Common myeloid progenitor, CD34-positive (primary cell): ENCODE measurements around the gene NAA50.

ENCODE experiments used
- CTCF ChIA-PET: fragments of 350-600 bp; sonication (Branson Sonifier 250); formaldehyde crosslinking; loops from one replicate; lab custom pipeline; 2021; ENCODE audit warnings: antibody characterized with exemption; lab: Charles Lee
- POLR2A ChIA-PET: fragments of 350-600 bp; sonication (Branson Sonifier 250); formaldehyde crosslinking; loops from one replicate; lab custom pipeline; 2021; ENCODE audit warnings: antibody characterized with exemption; lab: Charles Lee
- DNase-seq, 3 donors: peaks; one replicate each; pipeline versions ENCODE4 v3.0.0 to v3.0.0-alpha.2; 2013
- H3K27ac ChIP-seq, 2 experiments: 1 replicate in 1 of 2; 2 replicates in 1 of 2; pipeline ENCODE4 v1.7.0; 2013; ENCODE audit warnings: inconsistent platforms in 2 of 2, low read length in 2 of 2, mild to moderate bottlenecking in 2 of 2, low read depth in 1 of 2, moderate library complexity in 1 of 2; ENCODE audit not compliant: severe bottlenecking in 2 of 2, insufficient read depth in 1 of 2, poor library complexity in 1 of 2
- H3K27me3 ChIP-seq, 5 experiments: replicated peaks in 2 of 5; 1 replicate in 3 of 5; 2 replicates in 2 of 5; pipeline versions ENCODE4 v1.6.1 to v1.7.0; 2013; ENCODE audit warnings: low read length in 4 of 5, mild to moderate bottlenecking in 2 of 5, moderate library complexity in 2 of 5, inconsistent platforms in 1 of 5; ENCODE audit not compliant: insufficient read depth in 5 of 5, control insufficient read depth in 4 of 5
- H3K36me3 ChIP-seq, 4 experiments: 1 replicate in 2 of 4; 2 replicates in 2 of 4; pipeline versions ENCODE4 v1.6.1 to v1.7.0; 2013; ENCODE audit warnings: low read length in 3 of 4, control low read depth in 1 of 4, mild to moderate bottlenecking in 1 of 4; ENCODE audit not compliant: control insufficient read depth in 4 of 4, insufficient read depth in 4 of 4
- H3K4me1 ChIP-seq, 4 experiments: 1 replicate in 3 of 4; 2 replicates in 1 of 4; pipeline versions ENCODE4 v1.6.1 to v1.7.1; 2013; ENCODE audit warnings: low read length in 3 of 4, mild to moderate bottlenecking in 3 of 4, control low read depth in 1 of 4, inconsistent platforms in 1 of 4, moderate library complexity in 1 of 4; ENCODE audit not compliant: control insufficient read depth in 4 of 4, insufficient read depth in 4 of 4; ENCODE audit errors: control extremely low read depth in 1 of 4
- H3K4me3 ChIP-seq, 7 experiments: 1 replicate in 4 of 7; 2 replicates in 3 of 7; pipeline versions ENCODE4 v1.5.1 to v1.7.0; 2013; ENCODE audit warnings: mild to moderate bottlenecking in 7 of 7, low read length in 6 of 7, moderate library complexity in 6 of 7, inconsistent platforms in 2 of 7, low read depth in 2 of 7, control low read depth in 1 of 7; ENCODE audit not compliant: insufficient read depth in 4 of 7, control insufficient read depth in 1 of 7; ENCODE audit errors: extremely low read depth in 1 of 7
- H3K9me3 ChIP-seq, 5 experiments: 1 replicate in 4 of 5; 2 replicates in 1 of 5; pipeline versions ENCODE4 v1.6.1 to v1.7.1; 2013; ENCODE audit warnings: low read length in 4 of 5, mild to moderate bottlenecking in 2 of 5, inconsistent platforms in 1 of 5, low read depth in 1 of 5, moderate library complexity in 1 of 5; ENCODE audit not compliant: control insufficient read depth in 4 of 5, insufficient read depth in 2 of 5; ENCODE audit errors: control extremely low read depth in 1 of 5
- WGBS: methylation state at CpG from one replicate; pipeline ENCODE4 v1.1.5; 2013; ENCODE audit not compliant: insufficient coverage; 5-methylcytosine and 5-hydroxymethylcytosine counted together

Gene NAA50

DNA sequence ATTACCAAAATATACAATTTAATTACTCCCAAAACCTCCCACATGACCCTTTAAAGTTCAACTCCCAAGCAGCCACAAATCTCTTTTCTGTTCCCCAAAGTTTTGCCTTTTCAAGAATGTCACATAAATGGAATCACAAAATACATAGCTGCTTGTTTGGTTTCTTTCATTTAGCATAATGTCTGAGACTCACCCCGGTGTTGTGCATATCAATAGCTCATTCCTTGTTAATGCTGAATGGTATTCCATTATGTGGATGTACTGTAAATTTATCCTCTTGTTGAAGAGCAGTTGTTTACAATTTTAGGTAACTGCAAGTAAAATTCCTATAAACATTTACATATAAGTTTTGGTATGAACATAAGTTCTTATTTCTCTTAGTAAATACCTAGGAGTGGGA is 15.5 kb downstream of the NAA50 start:
- no peak for DNase-seq
- WGBS, result no CpG with 5 or more reads among the region's 1 CpG
- POLR2A ChIA-PET, result interaction anchor here (0.6 kb wide), 1 partner anchor 176 kb away, joined by 4 read pairs; no protein-coding TSS in a partner anchor

GRCh38 chr3:113728661-113729060 is 17.4 kb downstream of the NAA50 start:
- no peak overlapping the region for H3K27ac ChIP-seq
- CTCF ChIA-PET, result no interaction called here
- POLR2A ChIA-PET, result interaction anchor here (0.6 kb wide), 1 partner anchor 236 kb away, joined by 4 read pairs; no protein-coding TSS in a partner anchor
- WGBS, result 100% methylated on average over 1 of the region's 2 CpGs
- H3K4me3 ChIP-seq, result no peak overlapping the region
- no peaks in the 10 kb centered on the region for H3K9me3 ChIP-seq
- peaks cover 3 to 11% (median 5%) of the 10 kb centered on the region in 4 experiments for H3K36me3 ChIP-seq
- no peaks in the 10 kb centered on the region for H3K27me3 ChIP-seq
- no peaks in the 10 kb centered on the region for H3K4me1 ChIP-seq
- DNase-seq, result no peak

More for the DNA sequence above, 15.5 kb downstream of the NAA50 start:
- Histone ChIP-seq H3K36me3 (peaks cover 3 to 15% (median 4%) of the 10 kb centered on the region in 4 experiments), H3K27me3 (no peaks in the 10 kb centered on the region), H3K4me3 (no peak overlapping the region), H3K27ac (no peak overlapping the region), H3K4me1 (peaks cover 0 to 2% (median 0%) of the 10 kb centered on the region in 4 experiments), H3K9me3 (no peaks in the 10 kb centered on the region)
- CTCF ChIA-PET, result interaction anchor here (1.8 kb wide), 1 partner anchor 27 kb away, joined by 5 read pairs; no protein-coding TSS in a partner anchor

DNA sequence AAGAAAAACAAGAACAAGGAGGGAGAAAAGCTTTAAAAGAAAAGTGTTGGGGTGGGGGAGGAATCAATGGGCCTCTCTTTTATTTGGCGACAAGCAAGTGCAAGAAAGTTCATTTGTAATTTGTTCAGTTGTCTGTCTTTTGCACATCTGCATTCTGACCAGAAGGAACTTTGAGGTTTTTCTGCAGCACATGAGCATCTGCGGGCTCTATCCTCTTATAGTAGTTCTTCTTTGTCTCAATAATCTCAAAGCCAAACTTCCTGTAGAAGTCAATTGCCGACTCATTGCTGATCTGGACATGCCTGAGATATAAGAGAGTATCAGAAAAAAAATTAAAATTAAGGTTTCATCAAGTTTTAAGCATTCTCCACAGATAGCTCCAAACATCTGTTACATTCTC is 24.4 kb downstream of the NAA50 start:
- DNase-seq, result peak; percentile 32 to 79 (median 74)
- Histone ChIP-seq H3K27ac (peak overlapping the region in 1 of 2 experiments; percentile 45), H3K36me3 (peaks cover 7 to 26% (median 17%) of the 10 kb centered on the region in 4 experiments), H3K4me1 (peaks cover 9 to 23% (median 14%) of the 10 kb centered on the region in 4 experiments), H3K9me3 (no peaks in the 10 kb centered on the region), H3K27me3 (no peaks in the 10 kb centered on the region), H3K4me3 (peak overlapping the region in 2 of 7 experiments; percentile 28 to 36)
- WGBS, result 0% methylated on average over 1 of the region's 3 CpGs
- CTCF ChIA-PET, result interaction anchor here (1.1 to 3.2 kb wide), 6 partner anchors 9 to 23 kb away, joined by 3 to 13 read pairs (median 7); no protein-coding TSS in a partner anchor
- POLR2A ChIA-PET, result interaction anchor here (1.1 kb wide), 1 partner anchor 51 kb away, joined by 6 read pairs; no protein-coding TSS in a partner anchor

DNA sequence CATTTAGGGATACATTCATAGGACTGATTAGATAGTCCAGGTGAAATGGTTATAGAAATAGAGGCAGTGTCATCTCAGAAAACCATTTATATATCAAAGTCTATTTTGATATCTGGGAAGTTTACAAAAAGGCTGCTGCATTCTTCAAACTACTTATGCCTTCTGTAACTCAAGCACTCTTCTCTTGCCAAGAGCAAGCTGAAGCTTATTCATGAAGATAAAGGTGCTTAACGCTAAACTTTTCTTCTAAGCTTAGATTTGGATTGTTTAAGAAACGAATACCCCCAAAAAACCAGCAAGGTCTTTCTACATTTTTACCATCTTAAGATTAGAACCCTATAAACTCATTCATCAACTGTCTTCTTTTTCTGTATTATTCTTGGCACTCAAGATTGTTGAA is 26.3 kb downstream of the NAA50 start:
- CTCF ChIA-PET, result interaction anchor here (1.1 kb wide), 1 partner anchor 25 kb away, joined by 3 read pairs; no protein-coding TSS in a partner anchor
- peaks cover 7 to 26% (median 17%) of the 10 kb centered on the region in 4 experiments for H3K36me3 ChIP-seq
- POLR2A ChIA-PET, result no interaction called here

DNA sequence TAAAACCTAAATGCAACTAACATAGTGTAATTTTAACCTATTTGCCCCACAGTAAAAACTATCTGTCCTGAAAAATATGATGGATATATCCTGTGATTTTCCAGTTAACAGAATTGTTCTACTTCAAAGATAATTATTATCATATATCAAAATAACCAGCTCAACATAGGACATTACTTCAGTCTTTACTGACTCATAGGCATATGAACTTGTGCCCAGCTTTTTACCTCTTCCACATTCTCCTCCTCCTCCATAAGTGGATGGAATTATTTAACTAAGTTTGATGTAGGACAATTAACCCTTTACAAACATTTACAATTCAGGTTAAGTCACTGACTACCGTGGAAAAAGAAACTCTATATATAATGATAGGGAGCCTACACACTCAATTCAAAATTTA is 26.8 kb downstream of the NAA50 start:
- no peaks in the 10 kb centered on the region for H3K9me3 ChIP-seq
- DNase-seq, result no peak
- no peaks in the 10 kb centered on the region for H3K27me3 ChIP-seq
- H3K4me3 ChIP-seq, result no peak overlapping the region
- POLR2A ChIA-PET, result no interaction called here
- CTCF ChIA-PET, result interaction anchor here (1.1 kb wide), 1 partner anchor 26 kb away, joined by 3 read pairs; no protein-coding TSS in a partner anchor
- H3K27ac ChIP-seq, result no peak overlapping the region
- no CpG with 5 or more reads among the region's 1 CpG for WGBS
- peaks cover 7 to 24% (median 17%) of the 10 kb centered on the region in 4 experiments for H3K36me3 ChIP-seq
- peaks cover 9 to 23% (median 14%) of the 10 kb centered on the region in 4 experiments for H3K4me1 ChIP-seq

More for the DNA sequence above, 26.3 kb downstream of the NAA50 start:
- Histone ChIP-seq H3K27ac (no peak overlapping the region), H3K4me3 (no peak overlapping the region), H3K4me1 (peaks cover 9 to 23% (median 14%) of the 10 kb centered on the region in 4 experiments), H3K27me3 (no peaks in the 10 kb centered on the region), H3K9me3 (no peaks in the 10 kb centered on the region)
- DNase-seq, result no peak
- WGBS, result 100% methylated on average over 2 of the region's 2 CpGs

GRCh38 chr3:113717818-113718217 is 28.2 kb downstream of the NAA50 start:
- H3K4me1 ChIP-seq, result peaks cover 9 to 26% (median 14%) of the 10 kb centered on the region in 4 experiments
- POLR2A ChIA-PET, result no interaction called here
- H3K36me3 ChIP-seq, result peaks cover 7 to 23% (median 17%) of the 10 kb centered on the region in 4 experiments
- H3K27me3 ChIP-seq, result no peaks in the 10 kb centered on the region
- 94% methylated on average over 2 of the region's 3 CpGs for WGBS
- H3K4me3 ChIP-seq, result no peak overlapping the region
- no peak overlapping the region for H3K27ac ChIP-seq
- CTCF ChIA-PET, result interaction anchor here (0.8 to 1.7 kb wide), 2 partner anchors 9 to 14 kb away, joined by 3 read pairs; no protein-coding TSS in a partner anchor
- DNase-seq, result no peak
- no peaks in the 10 kb centered on the region for H3K9me3 ChIP-seq

- H3K4me1 ChIP-seq, result peaks cover 9 to 28% (median 12%) of the 10 kb centered on the region in 4 experiments
- no peaks in the 10 kb centered on the region for H3K9me3 ChIP-seq
- WGBS, result 100% methylated on average over 1 of the region's 3 CpGs
- H3K27me3 ChIP-seq, result no peaks in the 10 kb centered on the region
- ChIA-PET CTCF (interaction anchor here (0.9 to 1.7 kb wide), 3 partner anchors 15 to 19 kb away, joined by 3 read pairs; no protein-coding TSS in a partner anchor), POLR2A (interaction anchor here (0.7 kb wide), 1 partner anchor 29 kb away, joined by 3 read pairs; no protein-coding TSS in a partner anchor)
- no peak overlapping the region for H3K27ac ChIP-seq
- H3K36me3 ChIP-seq, result peaks cover 7 to 21% (median 16%) of the 10 kb centered on the region in 4 experiments
- DNase-seq, result no peak
- no peak overlapping the region for H3K4me3 ChIP-seq
These were observed 28.7 kb downstream of the NAA50 start for GRCh38 chr3:113717308-113717707.
